Osteoblast (primary cell): ENCODE results near the gene STRA8. TPM values are rescaled to one million over a fixed set of nuclear protein-coding genes. Genes with fewer than 3 reads are reported as not detected.

Source experiments
- DNase-seq: peaks from one replicate; pipeline ENCODE4 v3.0.0; 2011; ENCODE audit warnings: low spot score, mixed read lengths; ENCODE audit not compliant: insufficient read length; ENCODE audit errors: missing footprints
- H2AFZ ChIP-seq: 2 replicates; pipeline ENCODE4 v1.6.0; 2011; ENCODE audit warnings: mild to moderate bottlenecking, low read length
- H3K27ac ChIP-seq: 2 replicates; pipeline ENCODE4 v1.5.1; 2011; ENCODE audit warnings: mild to moderate bottlenecking, low read depth, low read length, moderate library complexity
- H3K27me3 ChIP-seq: 2 replicates; pipeline ENCODE4 v1.6.0; 2012; ENCODE audit warnings: mild to moderate bottlenecking, control low read depth, inconsistent platforms, low read length, moderate library complexity; ENCODE audit not compliant: insufficient read depth
- H3K36me3 ChIP-seq: 2 replicates; pipeline ENCODE4 v1.5.1; 2011; ENCODE audit warnings: mild to moderate bottlenecking, low read length, control low read depth, moderate library complexity; ENCODE audit not compliant: insufficient read depth
- H3K4me1 ChIP-seq: 2 replicates; pipeline ENCODE4 v1.5.1; 2011; ENCODE audit warnings: mild to moderate bottlenecking, low read length, control low read depth, moderate library complexity; ENCODE audit not compliant: insufficient read depth
- H3K4me2 ChIP-seq: 2 replicates; pipeline ENCODE4 v1.6.0; 2011; ENCODE audit warnings: mild to moderate bottlenecking, low read length; ENCODE audit not compliant: insufficient read depth
- H3K4me3 ChIP-seq: fragments of 200-600 bp; sonication (generic); 3 replicates; pipeline ENCODE4 v1.5.1; 2012; ENCODE audit warnings: mild to moderate bottlenecking, low read length, inconsistent platforms; ENCODE audit not compliant: insufficient read depth
- H3K79me2 ChIP-seq: 2 replicates; pipeline ENCODE4 v1.6.0; 2012; ENCODE audit warnings: mild to moderate bottlenecking, low read length, control low read depth, inconsistent platforms; ENCODE audit not compliant: insufficient read depth
- H3K9me3 ChIP-seq: 2 replicates; pipeline ENCODE4 v1.5.1; 2011; ENCODE audit warnings: low read depth, low read length, control low read depth
- H4K20me1 ChIP-seq: 2 replicates; pipeline ENCODE4 v1.6.0; 2012; ENCODE audit warnings: mild to moderate bottlenecking, low read length, control low read depth; ENCODE audit not compliant: insufficient read depth
- total RNA-seq: library from RNA; depleted of rRNA; stranded (reverse); fragments of >200 nt; gene quantifications from 2 replicates; pipeline ENCODE4 v1.2.3, GENCODE V29; 2012
- TF ChIP-seq, protein P1 (sequence below): IDR thresholded peaks from 2 replicates; pipeline ENCODE4 v1.5.1; 2011; ENCODE audit warnings: mild to moderate bottlenecking, low read depth, low read length, moderate library complexity; ENCODE audit errors: extremely low read depth

Gene STRA8
- total RNA-seq, 1 donor = not detected

- Histone ChIP-seq H3K4me2 (no peak overlapping the region), H2AFZ (no peak overlapping the region), H4K20me1 (no peaks in the 10 kb centered on the region), H3K79me2 (peaks cover 6% of the 10 kb centered on the region), H3K27ac (no peak overlapping the region), H3K9me3 (no peaks in the 10 kb centered on the region), H3K27me3 (no peaks in the 10 kb centered on the region), H3K4me3 (no peak overlapping the region), H3K36me3 (no peaks in the 10 kb centered on the region), H3K4me1 (peaks cover 10% of the 10 kb centered on the region)
- TF ChIP-seq, protein P1, sequence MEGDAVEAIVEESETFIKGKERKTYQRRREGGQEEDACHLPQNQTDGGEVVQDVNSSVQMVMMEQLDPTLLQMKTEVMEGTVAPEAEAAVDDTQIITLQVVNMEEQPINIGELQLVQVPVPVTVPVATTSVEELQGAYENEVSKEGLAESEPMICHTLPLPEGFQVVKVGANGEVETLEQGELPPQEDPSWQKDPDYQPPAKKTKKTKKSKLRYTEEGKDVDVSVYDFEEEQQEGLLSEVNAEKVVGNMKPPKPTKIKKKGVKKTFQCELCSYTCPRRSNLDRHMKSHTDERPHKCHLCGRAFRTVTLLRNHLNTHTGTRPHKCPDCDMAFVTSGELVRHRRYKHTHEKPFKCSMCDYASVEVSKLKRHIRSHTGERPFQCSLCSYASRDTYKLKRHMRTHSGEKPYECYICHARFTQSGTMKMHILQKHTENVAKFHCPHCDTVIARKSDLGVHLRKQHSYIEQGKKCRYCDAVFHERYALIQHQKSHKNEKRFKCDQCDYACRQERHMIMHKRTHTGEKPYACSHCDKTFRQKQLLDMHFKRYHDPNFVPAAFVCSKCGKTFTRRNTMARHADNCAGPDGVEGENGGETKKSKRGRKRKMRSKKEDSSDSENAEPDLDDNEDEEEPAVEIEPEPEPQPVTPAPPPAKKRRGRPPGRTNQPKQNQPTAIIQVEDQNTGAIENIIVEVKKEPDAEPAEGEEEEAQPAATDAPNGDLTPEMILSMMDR = no peak
- no peak for DNase-seq
These were observed 19.8 kb upstream of the STRA8 start for GRCh38 chr7:135213831-135214230.

DNA sequence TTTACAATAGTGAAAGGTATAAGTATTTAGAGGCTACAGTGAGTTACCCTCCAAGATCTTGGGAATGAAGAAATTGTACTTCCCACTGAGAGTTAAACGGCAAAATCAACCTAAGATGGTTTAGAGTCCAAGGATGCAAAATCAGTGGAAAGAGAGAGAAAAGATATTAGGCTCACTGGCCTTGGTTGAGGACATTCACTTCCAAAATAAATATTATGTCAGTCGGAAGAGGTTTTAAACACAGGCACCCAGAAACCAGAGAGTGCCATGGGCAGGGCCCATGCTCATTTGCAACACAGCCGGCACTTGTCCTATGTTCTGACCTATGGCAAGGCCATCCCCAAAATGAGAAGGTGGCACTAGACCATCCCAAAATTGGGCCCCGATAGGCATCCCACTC, 18.5 kb upstream of the STRA8 start:
- no peak overlapping the region for H3K4me3 ChIP-seq
- H4K20me1 ChIP-seq = no peaks in the 10 kb centered on the region
- no peak overlapping the region for H3K4me2 ChIP-seq
- peak overlapping the region; percentile 42 for H2AFZ ChIP-seq
- H3K27ac ChIP-seq = no peak overlapping the region
- H3K9me3 ChIP-seq = no peaks in the 10 kb centered on the region
- no peaks in the 10 kb centered on the region for H3K36me3 ChIP-seq
- peaks cover 9% of the 10 kb centered on the region for H3K27me3 ChIP-seq
- DNase-seq = no peak
- peaks cover 10% of the 10 kb centered on the region for H3K4me1 ChIP-seq
- TF ChIP-seq, protein P1 = no peak
- peaks cover 6% of the 10 kb centered on the region for H3K79me2 ChIP-seq

DNA sequence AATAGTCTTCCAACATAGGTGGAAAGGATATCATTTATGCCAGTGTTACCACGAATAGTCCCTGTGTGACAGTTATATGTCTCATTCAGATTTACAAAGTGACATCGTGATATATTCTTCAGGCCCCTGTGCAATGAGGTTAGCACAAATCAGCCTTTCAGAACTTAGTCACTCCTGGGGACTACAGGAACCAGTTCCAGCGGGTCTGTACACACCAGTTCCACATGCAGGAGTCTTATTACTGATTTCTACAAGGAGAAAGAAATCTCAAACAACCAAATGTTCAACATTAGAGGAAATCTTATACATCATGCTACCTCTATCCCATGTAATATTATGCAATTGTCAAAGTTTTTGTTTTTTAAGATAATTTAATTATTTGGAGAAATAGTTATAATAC, 17.9 kb upstream of the STRA8 start:
- Histone ChIP-seq H4K20me1 (no peaks in the 10 kb centered on the region), H3K9me3 (no peaks in the 10 kb centered on the region), H3K79me2 (peaks cover 3% of the 10 kb centered on the region), H3K4me1 (peaks cover 7% of the 10 kb centered on the region), H3K4me2 (no peak overlapping the region), H3K27me3 (peaks cover 9% of the 10 kb centered on the region), H3K36me3 (no peaks in the 10 kb centered on the region), H3K4me3 (no peak overlapping the region), H2AFZ (no peak overlapping the region), H3K27ac (no peak overlapping the region)
- TF ChIP-seq, protein P1 = no peak
- DNase-seq = no peak

- Histone ChIP-seq H3K4me2 (no peak overlapping the region), H3K9me3 (no peaks in the 10 kb centered on the region), H3K4me3 (no peak overlapping the region), H3K27ac (no peak overlapping the region), H3K4me1 (no peaks in the 10 kb centered on the region), H3K79me2 (no peaks in the 10 kb centered on the region), H3K36me3 (no peaks in the 10 kb centered on the region), H4K20me1 (no peaks in the 10 kb centered on the region), H2AFZ (no peak overlapping the region), H3K27me3 (peaks cover 9% of the 10 kb centered on the region)
- TF ChIP-seq, protein P1 = no peak
- no peak for DNase-seq
These were observed 15.8 kb upstream of the STRA8 start for GRCh38 chr7:135217645-135218509.
